Right forelimb (tissue), 1 donor: ENCODE data around the gene EIF6.
A peak's percentile ranks its signal among the peaks of the same experiment; 100 is the strongest.

Source experiments
- DNase-seq: peaks from one replicate; pipeline ENCODE4 v3.0.0-alpha.2; 2018

Gene EIF6

DNA sequence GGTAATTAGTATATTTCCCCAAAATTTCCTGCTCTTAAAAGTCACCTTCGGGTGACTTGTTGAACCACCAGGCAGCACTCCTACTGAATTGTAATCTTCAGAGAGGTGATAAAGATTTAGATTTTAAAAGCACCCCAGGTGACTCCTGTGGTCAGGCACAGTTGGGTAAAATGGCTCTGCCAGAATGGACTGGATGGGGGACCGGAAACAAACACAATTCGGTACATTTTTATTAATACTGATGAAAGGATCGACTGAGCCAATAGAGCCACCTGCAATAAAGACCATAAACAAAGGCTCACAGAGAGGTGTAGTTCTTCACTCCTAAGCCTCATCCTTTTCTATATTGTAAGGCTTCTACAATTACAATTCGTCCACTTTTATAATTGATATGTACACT is 27.2 kb upstream of the EIF6 start:
- DNase-seq = no peak

DNA sequence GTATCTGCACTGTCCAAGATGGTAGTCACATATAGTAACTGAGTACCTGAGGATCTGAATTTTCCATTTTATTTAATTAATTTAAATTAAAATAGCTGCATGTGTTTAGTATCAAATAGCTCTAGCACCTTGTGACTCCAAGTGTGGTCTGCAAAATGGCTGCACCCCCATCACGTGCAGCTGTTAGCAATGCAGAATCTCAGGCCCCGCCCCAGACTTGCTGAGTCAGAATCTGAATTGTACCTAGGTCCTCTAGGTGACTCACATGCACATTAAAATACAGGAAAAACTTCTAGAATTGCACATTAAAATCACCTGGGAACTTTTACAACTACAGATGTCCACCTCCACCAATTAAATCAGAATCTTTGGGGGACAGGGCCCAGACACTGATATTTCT is 26.8 kb upstream of the EIF6 start:
- no peak for DNase-seq

DNA sequence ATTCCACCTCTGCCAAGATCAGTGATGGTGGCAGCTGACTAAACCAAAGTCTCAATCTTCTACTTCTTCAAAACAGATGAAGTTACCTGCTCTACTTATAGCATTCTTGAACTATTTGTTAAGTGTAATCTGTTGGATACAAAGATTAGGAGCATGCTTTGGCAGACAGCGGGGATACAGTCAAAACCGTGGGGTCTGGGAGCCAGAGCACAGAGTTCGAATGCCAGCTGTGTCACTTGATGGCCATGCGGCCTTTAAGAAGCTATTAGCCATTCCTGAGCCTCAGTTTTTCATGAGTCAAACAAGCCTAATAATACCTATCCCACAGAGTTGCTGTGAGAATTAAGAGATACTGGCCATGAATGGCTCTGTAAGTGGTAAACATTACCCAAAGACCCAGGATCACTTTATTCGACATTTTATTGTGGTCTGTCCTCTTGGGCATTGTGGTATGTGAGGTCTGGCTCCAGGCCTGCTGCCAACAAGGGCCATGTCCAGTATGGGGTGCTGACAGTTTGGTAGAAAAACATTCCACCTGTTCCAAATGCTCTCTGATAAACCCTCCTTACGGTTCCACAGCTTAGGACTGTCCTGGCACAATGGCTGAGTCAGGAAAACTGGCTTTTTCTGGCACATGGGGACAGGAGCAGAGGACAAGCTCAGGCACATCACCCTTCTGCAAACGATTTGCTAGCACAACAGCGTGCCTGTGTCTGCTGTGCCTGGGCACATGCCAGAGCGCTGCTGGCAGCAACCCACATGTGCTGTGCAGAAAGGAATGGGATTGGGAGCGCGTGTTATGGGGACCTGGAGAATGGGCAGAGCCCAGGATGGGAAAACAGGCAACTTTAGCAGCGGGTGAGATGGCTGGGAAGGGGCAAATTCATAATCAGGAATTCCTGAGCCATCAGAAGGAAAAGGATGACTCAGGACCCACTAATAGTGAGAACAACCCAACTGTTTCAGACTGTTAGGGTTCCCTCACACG is 23.4 kb upstream of the EIF6 start:
- no peak for DNase-seq

DNA sequence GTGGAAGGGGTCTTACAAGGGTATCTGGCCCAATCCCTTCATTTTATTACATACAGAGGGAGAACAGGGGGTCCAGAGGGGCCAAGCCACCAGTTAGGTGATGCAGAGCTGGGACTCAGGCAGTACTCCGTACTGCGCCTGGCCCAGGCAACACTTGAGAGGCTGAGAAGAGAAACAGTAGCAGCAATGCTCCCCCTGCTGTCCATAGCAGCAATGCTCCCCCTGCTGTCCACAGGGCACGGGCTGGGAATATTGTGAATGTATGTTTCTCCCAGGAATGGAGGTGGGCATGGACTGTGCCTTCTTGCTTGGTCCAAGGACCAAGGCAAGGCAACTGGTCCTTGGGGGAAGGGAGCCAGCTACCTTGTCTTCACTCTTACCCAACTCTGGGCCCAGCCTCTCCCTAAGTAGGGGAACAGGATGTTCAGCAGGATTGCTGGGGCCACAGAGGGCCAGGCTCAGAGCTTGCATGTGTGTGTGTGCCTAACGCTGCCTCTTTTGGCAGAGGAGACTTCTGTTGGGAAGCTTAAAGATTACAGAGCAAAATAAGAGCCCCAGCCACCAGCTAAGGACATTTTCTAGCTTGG is 22.5 kb upstream of the EIF6 start:
- DNase-seq = no peak

DNA sequence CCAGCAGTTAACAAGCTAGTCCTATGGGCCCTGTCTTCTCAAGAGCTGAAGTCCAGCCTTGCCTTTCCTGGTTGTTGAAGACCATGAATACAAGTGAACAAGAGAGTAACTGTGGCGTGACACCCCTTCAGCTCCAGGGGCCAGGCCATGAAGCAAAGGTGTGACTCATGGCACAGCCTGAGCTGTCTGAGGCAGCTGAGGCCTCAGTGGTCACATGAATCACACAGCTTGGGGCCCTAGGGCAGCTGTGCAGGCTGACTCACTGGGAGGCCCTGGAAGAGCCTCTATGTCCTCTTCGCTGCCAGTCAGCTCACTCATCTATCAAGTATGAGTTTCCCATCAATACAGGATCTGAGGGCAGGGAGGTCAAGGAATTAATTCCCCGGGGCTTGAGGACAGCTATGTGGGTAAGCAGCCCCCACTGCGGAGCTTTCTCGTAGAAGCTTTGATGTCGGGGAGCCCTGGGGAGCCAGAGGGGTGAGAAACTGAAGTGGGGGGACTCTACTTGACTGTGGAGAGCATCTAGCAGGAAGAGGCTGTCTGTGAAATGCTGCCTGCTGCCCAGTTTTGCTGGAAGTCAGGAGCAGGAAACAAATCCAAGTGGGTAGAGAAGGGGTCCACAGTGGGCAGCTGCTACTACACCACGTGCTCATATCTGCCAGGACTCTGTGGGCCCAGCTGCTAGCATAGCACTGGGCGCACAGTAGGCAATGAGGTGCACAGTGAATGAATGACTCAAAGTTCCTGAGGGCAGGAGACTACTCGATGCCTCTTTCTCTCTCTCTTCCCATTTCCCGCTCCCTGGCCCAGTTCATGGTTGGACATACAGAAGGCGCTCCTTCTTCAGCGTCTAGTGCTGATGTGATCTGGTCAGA is 21.3 kb upstream of the EIF6 start:
- no peak for DNase-seq

DNA sequence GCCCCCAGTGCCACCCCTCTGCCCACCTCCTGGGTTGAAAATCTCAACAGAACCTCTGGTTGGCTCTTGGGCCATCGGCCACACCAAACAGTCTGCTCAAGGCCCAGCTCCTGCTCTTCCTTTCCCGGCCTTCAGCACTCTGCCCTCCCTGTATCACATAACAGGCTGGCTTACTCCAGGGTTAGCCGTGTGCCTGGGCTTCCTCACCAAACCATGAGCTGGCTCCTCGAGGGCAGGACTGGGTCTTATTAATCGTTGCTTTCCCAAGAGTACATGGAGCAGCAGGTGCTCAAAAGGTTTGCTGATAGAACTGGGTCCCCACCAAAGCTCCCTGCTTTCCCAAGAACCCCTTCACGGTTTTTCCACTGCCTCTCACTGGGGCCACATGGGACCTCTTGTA is 20.4 kb upstream of the EIF6 start:
- no peak for DNase-seq

DNA sequence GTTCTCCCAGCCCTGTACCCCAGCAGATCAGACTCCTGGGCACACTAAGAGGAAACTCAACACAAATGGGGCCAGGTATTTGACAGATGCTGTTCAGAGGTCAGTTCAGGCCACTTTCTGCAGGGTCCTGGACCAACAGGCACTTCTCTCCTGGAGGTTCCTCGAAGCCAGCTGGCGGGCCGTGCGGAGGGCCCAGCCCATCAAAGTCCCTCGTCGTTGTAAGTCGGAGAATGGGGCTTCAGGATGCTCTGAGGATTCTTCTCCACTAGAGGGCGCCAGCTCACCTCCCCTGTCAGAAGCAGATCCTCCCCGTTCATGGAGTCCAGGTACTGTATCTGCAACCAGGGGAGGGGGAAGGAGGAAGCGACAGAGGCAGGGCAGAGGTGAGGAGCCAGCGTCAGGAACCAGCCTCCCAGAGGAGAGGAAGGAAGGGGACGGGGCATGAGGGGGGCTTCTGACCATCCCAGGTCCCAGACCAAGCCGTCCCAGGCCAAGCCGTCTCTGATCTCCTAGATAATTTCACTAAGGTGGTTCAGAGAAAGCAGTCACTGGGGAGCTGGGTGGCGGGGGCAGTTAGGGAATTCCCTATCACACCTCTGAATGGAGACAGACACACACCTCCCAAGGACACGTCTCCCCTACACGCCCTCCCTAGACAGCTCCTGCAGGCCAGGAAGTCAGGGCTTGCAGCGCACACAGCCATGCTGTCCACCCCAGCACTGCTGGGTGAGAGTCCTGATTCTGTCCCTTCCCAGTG is 19.3 kb upstream of the EIF6 start:
- DNase-seq = peak; percentile 85

DNA sequence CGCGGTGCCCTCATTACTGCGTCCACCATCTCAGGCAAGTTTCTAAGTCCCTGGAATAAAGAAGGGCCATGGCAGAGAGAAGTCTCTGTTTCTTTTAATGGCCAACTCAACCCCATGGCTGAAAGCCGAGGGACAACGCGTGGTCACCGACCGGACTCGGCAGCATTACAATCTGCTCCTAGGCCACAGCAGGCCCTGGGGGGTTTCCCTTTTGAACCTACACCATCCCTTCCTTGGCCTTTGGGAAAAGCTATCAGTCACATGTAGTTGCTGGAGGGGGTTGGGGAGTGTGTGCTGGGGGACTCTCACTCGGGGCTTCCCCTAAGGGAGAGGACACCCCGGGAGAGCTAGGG is 18.8 kb upstream of the EIF6 start:
- no peak for DNase-seq

DNA sequence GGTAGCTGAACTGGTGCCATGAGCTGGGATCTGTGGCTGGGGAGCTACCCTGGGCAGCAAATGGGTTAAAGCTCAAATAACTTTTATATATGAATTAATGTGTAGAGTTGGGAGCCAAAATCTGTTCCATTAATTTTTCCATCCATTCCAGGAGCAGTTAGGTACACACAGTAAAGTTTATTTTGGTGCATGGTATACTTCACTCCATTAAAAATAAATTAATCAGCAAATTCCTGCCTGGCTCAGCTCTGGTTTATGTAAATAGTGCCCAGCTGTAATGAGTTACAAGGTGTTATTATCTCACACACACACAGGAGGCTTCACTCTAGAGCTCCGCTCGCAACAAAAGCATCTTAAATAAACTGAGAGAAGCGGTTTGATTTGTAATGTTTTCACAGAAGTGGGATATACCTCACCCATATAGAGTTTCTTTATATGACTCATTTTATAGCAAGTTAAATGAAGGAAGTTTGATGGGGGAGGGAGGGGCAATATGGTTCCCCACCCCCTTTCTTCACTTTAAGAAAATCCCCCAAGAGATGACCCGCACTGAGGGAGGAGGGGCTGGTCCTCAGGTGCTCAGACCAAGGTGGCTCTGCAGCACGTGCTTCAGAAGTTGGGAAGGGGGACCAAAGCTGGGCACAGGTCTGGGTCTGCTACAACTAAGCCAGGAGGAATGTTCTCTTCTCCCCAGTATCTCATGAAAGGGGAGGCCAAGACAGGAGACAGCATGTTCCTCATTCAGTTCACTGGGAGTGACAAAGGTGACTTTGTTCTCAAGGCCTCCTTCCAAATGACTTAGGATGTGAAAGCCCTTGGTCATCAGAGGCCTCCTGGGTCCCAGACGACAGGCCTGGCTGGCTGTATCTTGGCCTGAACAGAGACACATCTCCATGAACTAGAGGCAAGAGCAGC is 18.1 kb upstream of the EIF6 start:
- DNase-seq = no peak

DNA sequence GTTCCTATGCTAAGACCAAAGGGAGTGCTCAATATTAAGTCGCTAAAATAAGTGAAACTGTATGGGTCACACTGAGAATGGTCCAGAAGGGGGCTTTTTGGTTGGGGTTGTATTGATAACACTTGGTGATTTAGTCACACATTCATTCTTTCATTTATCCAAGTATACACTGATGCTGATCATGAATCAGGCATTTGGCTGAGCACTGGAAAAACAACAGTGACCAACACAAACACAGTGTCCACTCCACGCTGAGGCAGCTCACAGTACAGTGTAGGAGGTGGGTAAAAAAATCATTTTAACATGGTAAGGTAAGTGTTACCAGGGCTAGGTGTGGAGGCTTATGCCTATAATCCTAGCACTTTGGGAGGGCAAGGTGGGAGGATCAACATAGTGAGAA is 16.9 kb upstream of the EIF6 start:
- no peak for DNase-seq

DNA sequence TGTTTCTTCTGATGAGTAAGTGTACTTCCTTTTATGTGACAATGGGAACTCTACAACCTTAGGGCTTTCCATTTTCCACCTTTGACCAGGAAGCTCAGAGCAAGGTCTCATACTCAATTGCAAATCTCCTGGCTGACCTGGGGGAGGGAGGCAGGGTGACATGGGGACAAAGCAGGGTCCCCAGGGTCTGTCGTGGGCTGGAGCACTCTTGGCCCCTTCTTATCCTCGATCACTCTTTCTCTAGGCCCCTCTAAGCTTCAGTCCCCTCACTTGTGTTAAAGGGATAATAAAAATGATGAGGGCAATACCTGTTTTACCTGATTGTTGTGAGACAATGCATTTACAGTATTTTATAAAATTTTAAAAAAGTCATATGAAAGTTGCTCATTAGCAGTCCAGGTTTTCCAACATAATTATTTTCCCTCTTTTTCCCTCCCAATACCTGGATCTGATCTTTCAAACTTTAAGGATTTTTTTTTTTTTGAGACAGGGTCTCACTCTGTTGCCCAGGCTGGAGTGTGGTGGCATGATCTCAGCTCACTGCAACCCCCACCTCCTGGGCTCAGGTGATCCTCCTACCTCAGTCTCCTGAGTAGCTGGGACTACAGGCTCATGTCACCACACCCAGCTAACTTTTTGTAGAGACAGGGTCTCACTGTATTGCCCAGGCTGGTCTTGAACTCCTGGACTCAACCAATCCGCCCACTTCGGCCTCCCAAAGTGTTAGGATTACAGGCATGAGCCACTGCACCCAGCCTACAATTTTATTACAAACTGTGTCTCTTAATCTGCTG is 16.1 kb upstream of the EIF6 start:
- no peak for DNase-seq

DNA sequence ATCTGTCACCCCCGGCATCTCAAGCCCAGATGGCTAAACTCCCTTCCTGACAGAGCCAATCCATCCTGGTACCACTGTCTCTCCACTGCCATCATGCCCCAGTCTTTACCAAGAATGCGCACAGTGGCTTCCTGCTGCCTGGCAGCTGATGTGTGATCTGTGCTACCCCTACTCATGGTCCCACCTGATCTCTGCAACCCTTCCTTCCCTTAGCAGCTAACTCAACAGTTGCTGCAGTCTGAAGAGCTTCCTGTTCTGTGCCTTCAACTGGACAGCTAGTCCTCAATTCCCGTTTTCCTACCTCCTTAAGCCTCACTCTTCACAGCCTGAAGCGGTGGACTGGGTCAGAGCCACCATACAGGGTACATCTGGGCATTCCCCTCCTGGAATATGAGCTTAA is 15.2 kb upstream of the EIF6 start:
- DNase-seq = no peak

DNA sequence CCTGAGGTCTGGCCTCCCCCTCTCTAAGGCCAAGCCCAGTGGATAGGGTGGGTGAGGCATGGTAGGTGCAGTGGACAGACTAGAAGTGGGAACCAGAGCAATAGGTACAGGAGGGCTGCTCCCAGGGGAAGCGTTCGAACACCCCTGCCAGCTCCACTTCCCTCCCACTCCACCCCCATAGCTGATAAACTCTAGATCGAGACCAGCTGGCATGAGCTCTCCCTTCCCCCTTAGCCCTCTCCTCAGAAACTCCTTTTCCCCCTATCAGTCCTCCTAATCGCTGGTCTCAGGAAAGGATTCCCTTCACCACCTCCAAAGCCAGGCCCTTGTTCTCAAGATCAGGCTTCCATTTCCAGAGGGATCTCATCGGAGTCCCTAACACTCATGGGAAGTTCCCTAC is 13.7 kb upstream of the EIF6 start:
- DNase-seq = no peak

DNA sequence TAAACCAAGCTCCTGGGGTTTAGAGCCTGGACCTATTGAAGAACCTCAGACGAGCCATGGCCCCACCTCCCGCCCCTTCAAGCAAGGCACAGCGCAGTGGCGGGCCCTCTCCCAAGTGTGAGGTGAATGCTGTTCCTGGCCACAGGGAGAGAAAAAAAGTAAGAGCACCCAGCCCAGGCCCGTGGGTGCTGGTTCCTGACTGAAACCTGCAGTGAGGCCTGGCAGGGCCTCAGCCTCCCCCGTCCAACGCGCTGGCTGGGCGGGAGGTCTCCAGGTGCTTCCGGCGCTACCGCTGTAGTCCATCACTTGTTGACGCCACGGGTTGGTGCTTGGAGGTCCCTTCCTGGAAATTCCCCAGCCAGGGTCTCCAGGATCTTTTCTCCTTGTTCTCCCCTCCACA is 13.2 kb upstream of the EIF6 start:
- no peak for DNase-seq

DNA sequence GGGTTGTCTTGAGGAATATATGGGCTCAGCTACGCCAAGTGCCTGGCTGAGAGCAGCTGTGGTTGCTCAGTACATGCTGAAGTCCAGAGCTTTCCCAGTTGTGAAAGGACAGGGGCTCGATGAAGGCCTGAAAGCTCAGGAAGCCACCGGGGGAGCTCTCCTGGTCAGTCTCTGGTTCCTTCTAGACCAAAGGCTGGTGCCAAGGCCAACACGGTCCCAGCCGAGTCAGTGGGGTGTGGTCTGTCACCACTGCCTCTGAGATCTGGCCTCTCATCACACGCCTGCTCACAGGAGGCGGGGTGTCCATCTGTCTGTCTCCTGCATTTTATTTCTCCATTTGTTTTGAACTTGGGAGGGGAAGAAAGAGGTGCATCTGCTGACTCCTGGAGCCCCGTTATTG is 12.6 kb upstream of the EIF6 start:
- DNase-seq = no peak

DNA sequence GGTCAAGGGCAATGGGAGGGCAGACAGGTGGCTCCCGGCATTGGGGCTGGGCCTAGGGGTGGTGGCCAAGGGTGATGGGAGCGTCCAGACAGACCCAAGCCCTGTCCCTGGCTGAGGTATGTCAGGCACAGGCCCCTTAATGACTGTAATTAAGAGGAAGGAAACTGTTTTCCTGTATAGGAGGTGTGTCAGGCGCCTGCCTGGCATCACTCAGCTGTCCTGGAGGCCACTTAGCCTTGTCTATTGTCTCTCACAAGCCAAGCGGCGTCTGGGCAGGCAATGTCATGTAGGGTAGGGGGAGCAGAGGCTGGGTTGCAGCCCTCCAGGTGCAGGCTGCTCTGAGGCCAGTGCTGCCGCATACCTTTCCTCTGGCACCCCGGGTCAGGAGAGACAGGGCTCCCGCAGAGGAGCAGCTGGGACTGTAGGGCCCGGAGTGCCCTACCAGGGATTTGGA is 11.6 kb upstream of the EIF6 start:
- DNase-seq = no peak

DNA sequence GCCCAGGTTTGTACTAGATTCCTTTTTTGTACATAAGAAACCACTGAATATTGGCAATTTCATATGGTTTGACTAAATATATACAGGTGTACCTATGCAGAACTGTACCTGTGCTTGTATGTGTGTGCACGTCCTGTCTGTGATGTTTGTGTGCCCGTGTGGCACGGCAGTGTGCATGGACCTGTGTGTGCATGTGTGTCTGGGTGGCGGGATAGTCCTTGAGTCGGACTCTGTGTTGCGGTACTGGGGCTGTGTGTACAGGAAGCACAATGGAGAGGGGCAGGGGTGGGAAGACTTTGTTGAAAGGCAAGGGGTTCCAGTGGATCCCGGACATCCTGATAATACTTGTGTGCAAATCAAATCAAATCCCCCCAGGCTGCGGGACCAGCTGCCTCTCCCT is 11.1 kb upstream of the EIF6 start:
- DNase-seq = no peak

DNA sequence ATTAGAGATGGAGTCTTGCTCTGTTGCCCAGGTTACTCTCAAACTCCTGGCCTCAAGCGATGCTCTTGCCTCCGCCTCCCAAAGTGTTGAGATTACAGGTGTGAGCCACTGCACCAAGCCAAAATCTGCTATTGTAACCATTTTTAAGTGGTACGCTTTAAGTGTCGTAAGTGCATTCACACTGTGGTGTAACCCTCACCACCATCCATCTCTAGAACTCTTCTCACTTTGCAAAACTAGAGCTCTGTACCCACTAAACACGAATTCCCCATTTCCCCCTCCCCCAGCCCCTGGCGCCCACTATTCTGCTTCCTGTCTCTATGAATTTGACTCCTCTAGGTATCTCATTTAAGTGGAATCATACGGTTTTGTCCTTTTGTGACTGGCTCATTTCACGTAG is 10.5 kb upstream of the EIF6 start:
- no peak for DNase-seq

DNA sequence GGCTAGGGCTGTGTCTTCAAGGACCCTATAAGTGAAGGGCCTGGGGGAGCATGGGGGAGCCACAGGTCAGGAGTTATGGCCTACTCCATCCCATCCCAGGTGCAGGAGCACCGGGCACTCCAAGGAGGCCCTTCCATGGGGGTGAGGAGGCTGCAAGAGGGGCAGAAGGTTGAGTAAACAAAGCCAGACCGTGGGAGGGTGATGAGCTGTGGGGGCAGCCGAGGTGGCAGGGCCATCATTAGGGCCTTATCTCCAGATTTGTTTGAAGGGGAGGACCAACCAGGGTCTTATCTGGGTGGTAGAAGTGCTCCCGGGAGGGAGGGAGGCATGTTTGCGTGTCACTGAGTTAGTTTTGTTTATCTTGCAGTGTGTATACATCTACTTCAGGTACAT is 9.7 kb upstream of the EIF6 start:
- DNase-seq = no peak
